HG02973 (cell line): ENCODE results near the gene ZNF227.
A peak's percentile ranks its signal among the peaks of the same experiment; 100 is the strongest.
"Not testable (repeated sequence)": the region's sequence is repeated elsewhere in the genome, so short reads cannot be mapped to it uniquely, and the experiment has no call there.

ENCODE experiments used
- ATAC-seq: cut with Tn5 transposase; IDR thresholded peaks from one replicate; pipeline ENCODE4 v1.9.1; 2021; ENCODE audit warnings: moderate library complexity; ENCODE audit not compliant: unreplicated experiment

ZNF227 gene

GRCh38 chr19:44212250-44212865 lies at the start of gene ZNF227:
Gene ZNF227, plus strand, starts transcription at chr19:44212532. Its CDS starts 5,261 bp downstream, at chr19:44217793.
- peak; percentile 86 for ATAC-seq

GRCh38 chr19:44163789-44164188 lies 48.5 kb upstream of the ZNF227 start:
- ATAC-seq: no peak

GRCh38 chr19:44164327-44164672 lies 48.0 kb upstream of the ZNF227 start:
- peak; percentile 14 for ATAC-seq

DNA sequence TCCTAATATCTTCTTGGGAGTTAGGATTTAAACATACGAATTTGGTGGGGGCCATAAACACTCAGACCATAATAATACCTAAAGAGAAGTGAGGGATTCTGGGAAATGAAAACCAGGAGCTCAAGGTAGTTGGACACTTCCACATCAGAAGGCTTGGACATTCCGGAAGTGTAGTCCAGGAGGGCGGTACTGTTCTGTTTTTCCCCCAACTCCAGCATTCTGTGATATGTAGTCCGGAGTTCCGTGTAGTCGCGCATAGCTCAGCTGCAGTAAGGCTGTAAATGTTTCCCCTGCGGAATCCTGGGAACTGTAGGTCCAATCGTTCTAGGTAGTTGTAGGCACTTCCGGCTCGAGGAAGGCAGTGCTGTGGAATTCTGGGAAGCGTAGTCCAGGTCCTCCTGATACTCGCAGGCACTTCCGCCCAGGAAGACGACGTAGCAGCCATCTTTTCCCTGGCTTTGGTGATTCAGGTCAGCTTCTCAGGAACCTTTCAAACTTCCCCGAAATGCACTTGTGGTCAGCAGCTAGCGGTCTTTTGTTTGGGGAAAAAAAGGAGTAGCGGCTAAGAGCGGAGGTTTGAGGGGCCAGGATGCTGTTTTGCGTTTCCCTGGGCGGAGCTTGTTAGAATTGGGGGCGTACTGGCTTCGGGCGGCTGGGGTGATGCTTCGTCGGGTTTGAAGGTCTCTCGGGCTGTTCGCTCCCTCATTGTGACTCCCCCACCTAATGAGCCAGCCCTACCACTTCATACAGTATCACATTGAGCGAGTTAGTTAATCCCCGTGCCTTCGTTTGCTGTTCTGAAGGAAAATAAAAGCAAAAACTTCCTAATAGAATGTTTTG lies 47.4 kb upstream of the ZNF227 start, which contains the start of gene ZNF226:
Gene ZNF226 (plus strand): TSS at position 428 of the 840 bp plus-strand sequence. CDS start 4,981 bp downstream, outside the sequence.
- ATAC-seq: peak; percentile 83

GRCh38 chr19:44170660-44171059 lies 41.7 kb upstream of the ZNF227 start:
- not testable (repeated sequence) for ATAC-seq

GRCh38 chr19:44176590-44176989 lies 35.7 kb upstream of the ZNF227 start:
- no peak for ATAC-seq

DNA sequence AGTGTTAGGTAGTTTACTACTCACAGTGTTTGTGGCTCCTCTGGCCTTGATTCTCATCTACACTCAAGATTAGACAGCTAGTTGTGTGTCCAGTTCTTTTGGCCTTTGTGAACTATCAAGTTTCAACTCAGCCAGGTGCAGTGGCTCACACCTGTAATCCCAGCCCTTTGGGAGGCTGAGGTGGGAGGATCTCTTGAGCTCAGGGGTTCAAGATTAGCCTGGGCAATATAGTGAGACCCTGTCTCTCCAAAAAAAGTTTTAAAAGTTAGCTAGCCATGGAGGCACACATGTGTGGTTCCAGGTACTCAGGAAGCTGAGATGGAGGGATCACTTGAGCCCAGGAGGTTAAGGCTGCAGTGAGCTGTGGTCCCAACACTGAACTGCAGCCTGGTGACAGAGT lies 31.4 kb upstream of the ZNF227 start:
- ATAC-seq: no peak

GRCh38 chr19:44182145-44182544 lies 30.2 kb upstream of the ZNF227 start:
- ATAC-seq: no peak

DNA sequence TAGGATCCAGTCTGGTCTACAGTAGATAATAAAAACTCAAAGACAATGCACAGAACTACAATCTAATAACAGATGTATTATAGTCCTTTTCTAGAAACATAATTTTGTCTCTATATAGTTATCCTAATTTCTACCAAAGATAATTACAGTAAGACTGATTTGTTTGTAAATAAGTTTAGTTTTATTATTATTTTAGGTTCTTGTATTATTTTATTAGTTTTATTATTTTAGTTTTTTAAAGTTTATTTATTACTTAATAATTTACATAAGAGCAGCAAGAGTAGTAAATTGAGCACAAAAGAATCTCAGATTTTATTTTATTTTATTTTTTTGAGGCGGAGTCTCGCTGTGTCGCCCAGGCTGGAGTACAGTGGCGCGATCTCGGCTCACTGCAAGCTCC lies 22.3 kb upstream of the ZNF227 start:
- ATAC-seq: no peak

DNA sequence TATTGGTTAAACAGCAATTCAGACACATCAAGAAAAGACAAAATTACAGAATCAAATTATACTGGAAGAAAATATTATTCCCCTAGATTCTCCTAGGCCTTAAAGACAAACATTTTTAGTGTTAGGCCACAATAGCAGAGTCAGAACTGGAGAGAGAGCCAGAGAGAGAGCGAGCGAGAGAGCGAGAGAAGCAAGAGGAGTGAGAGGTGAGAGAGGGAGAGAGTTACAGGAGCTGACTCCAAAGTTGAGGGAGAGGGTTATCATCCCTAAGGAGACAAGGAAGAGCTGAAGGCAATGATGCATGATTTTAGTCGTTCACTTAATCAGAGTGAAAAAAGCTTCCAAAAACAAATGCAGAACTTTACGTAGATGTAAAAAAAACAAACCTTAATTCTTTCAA lies 20.2 kb upstream of the ZNF227 start:
- no peak for ATAC-seq

GRCh38 chr19:44196772-44197171 lies 15.6 kb upstream of the ZNF227 start:
- ATAC-seq: no peak

- no peak for ATAC-seq
These were observed 9.9 kb upstream of the ZNF227 start for GRCh38 chr19:44202470-44202869.

- no peak for ATAC-seq
These were observed 9.4 kb upstream of the ZNF227 start for GRCh38 chr19:44202974-44203373.

- ATAC-seq: not testable (repeated sequence)
These were observed 8.5 kb upstream of the ZNF227 start for GRCh38 chr19:44203877-44204276.

GRCh38 chr19:44204772-44205171 lies 7.6 kb upstream of the ZNF227 start:
- ATAC-seq: no peak

DNA sequence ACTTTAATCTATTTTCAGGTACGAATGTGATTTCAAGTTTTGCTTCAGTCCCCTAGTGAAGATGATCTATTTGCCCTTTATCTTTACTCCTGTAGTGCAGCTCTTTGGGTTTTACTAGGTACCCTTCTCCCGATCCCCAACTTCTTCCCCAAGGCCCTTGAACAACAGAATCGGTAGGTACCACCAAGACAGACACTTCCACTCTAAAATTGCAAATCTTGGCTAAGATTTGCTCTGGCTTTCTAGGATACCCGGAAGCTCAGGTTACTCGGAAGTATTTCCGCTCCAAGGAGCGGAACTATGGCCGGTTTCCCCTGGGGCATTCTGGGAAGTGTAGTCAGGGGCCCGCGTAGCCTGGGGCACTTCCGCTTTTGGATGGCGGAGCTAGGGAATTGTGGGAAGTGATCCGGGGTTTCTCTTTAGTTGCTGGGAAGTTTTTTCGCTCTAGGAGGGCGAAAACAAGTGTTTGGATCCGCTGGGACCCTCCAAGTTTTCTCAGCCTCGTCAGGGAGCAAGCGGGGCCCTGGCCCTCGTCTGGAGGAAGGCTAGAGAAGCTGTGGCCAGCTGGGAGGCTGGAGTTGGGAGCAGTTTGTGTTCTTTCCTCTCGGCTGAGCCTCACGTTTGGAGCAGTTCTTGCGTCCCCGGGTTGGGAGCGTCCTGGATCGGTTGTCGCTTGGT lies 5.1 kb upstream of the ZNF227 start:
- peak; percentile 91 for ATAC-seq

DNA sequence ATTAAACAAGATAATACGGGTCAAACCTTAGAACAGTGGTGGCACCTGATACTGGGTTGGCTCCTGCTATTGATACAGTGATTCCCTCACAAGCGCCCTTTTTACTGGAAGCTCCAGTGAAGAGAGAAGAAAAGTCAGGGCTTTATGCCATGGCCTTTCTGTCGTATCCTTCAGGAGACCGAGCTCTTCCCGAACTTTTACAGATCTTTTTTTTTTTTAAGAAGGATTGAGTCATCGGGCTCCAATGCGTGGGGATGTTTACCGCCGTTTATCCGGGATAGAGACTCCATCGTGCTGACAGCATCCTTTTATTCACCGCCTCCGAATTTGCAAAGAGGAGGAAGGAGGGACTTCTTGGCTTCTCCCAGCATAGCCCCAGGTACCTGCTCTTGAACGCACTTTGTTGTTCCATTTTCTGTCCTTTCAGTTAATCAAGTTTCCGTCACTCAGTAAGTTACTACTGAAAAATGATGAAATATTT lies 574 bp downstream of the ZNF227 start:
- ATAC-seq: no peak

GRCh38 chr19:44219926-44220325 lies 7.6 kb downstream of the ZNF227 start:
- not testable (repeated sequence) for ATAC-seq

- ATAC-seq: not testable (repeated sequence)
These were observed 8.4 kb downstream of the ZNF227 start for GRCh38 chr19:44220761-44221160.

DNA sequence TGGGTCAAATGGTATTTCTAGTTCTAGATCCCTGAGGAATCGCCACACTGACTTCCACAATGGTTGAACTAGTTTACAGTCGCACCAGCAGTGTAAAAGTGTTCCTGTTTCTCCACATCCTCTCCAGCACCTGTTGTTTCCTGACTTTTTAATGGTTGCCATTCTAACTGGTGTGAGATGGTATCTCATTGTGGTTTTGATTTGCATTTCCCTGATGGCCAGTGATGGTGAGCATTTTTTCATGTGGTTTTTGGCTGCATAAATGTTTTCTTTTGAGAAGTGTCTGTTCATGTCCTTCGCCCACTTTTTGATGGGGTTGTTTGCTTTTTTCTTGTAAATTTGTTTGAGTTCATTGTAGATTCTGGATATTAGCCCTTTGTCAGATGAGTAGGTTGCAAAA lies 9.0 kb downstream of the ZNF227 start:
- not testable (repeated sequence) for ATAC-seq

GRCh38 chr19:44228318-44228717 lies 16.0 kb downstream of the ZNF227 start:
- no peak for ATAC-seq

DNA sequence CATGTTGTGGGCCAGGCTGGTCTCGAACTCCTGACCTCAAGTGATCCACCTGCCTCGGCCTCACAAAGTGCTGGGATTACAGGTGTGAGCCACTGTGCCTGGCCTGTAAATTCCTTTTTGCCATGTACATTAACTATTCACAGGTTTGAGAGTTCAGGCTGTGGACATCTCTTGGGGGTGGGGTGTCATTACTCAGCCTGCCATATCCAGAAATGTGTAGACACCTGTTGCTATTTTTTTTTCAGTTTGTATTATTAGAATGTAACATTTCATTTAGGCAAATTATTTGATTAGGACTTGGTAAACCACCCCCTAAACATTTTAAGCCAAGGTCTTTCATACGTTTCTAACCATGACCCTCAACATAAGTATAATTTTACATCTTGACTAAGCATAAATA lies 20.5 kb downstream of the ZNF227 start:
- no peak for ATAC-seq
